OCI-LY7 (cell line): ENCODE data around the gene TBC1D7.

ENCODE experiments used
- CTCF ChIP-seq: fragments of 200-600 bp; sonication (generic); conservative IDR thresholded peaks from 2 replicates; pipeline ENCODE4 v1.5.1; 2014; ENCODE audit warnings: mild to moderate bottlenecking, antibody characterized with exemption, low read length, moderate library complexity, mixed read lengths
- EZH2phosphoT487 ChIP-seq: fragments of 200-600 bp; sonication (generic); IDR thresholded peaks from 2 replicates; pipeline ENCODE4 v1.6.1; 2018; ENCODE audit warnings: low read depth, borderline replicate concordance, mild to moderate bottlenecking, mixed run types, antibody characterized with exemption, low read length, moderate library complexity, mixed read lengths

GRCh38 chr6:13295576-13295975 lies 32.8 kb downstream of the TBC1D7 start:
- TF ChIP-seq CTCF: no peak
- no peak for TF ChIP-seq EZH2phosphoT487
